HG02973 (cell line): ENCODE data around the gene PCGF3.
"Not testable (repeated sequence)": the region's sequence is repeated elsewhere in the genome, so short reads cannot be mapped to it uniquely, and the experiment has no call there.

ENCODE experiments used
- ATAC-seq: cut with Tn5 transposase; IDR thresholded peaks from one replicate; pipeline ENCODE4 v1.9.1; 2021; ENCODE audit warnings: moderate library complexity; ENCODE audit not compliant: unreplicated experiment

PCGF3 gene

GRCh38 chr4:791898-792625, 86.4 kb downstream of the PCGF3 start:
- no peak for ATAC-seq

- ATAC-seq = no peak
These were observed 87.0 kb downstream of the PCGF3 start for GRCh38 chr4:792626-793092.

GRCh38 chr4:793093-793861, 87.6 kb downstream of the PCGF3 start:
- ATAC-seq = no peak

- ATAC-seq = no peak
These were observed 88.4 kb downstream of the PCGF3 start for GRCh38 chr4:793941-794621.

GRCh38 chr4:794900-795725, 89.5 kb downstream of the PCGF3 start:
- ATAC-seq = no peak

GRCh38 chr4:795726-796119, 90.1 kb downstream of the PCGF3 start:
- ATAC-seq = no peak

GRCh38 chr4:796206-796605, 90.6 kb downstream of the PCGF3 start:
- ATAC-seq = no peak

- ATAC-seq = no peak
These were observed 91.4 kb downstream of the PCGF3 start for GRCh38 chr4:797066-797465.

- no peak for ATAC-seq
These were observed 95.9 kb downstream of the PCGF3 start for GRCh38 chr4:801436-802124.

- ATAC-seq = no peak
These were observed 98.3 kb downstream of the PCGF3 start for GRCh38 chr4:803884-804283.

GRCh38 chr4:804804-805203, 99.2 kb downstream of the PCGF3 start:
- ATAC-seq = no peak

GRCh38 chr4:806979-807378, 101.3 kb downstream of the PCGF3 start:
- ATAC-seq = not testable (repeated sequence)

- no peak for ATAC-seq
These were observed 102.2 kb downstream of the PCGF3 start for GRCh38 chr4:807792-808191.

- ATAC-seq = no peak
These were observed 103.4 kb downstream of the PCGF3 start for GRCh38 chr4:808860-809570.

- ATAC-seq = no peak
These were observed 108.3 kb downstream of the PCGF3 start for GRCh38 chr4:813900-814299.

- ATAC-seq = no peak
These were observed 108.7 kb downstream of the PCGF3 start for GRCh38 chr4:814312-814850.

- no peak for ATAC-seq
These were observed 110.0 kb downstream of the PCGF3 start for GRCh38 chr4:815464-816146.

GRCh38 chr4:818106-818921, 112.7 kb downstream of the PCGF3 start:
- ATAC-seq = no peak
